ENCODE results near the gene NRG3.

Gene NRG3

GRCh38 chr10:82468453-82468852, 593.5 kb downstream of the NRG3 start:
- DNase-seq (ENCODE audit: low read depth, low spot score) = no peak

DNA sequence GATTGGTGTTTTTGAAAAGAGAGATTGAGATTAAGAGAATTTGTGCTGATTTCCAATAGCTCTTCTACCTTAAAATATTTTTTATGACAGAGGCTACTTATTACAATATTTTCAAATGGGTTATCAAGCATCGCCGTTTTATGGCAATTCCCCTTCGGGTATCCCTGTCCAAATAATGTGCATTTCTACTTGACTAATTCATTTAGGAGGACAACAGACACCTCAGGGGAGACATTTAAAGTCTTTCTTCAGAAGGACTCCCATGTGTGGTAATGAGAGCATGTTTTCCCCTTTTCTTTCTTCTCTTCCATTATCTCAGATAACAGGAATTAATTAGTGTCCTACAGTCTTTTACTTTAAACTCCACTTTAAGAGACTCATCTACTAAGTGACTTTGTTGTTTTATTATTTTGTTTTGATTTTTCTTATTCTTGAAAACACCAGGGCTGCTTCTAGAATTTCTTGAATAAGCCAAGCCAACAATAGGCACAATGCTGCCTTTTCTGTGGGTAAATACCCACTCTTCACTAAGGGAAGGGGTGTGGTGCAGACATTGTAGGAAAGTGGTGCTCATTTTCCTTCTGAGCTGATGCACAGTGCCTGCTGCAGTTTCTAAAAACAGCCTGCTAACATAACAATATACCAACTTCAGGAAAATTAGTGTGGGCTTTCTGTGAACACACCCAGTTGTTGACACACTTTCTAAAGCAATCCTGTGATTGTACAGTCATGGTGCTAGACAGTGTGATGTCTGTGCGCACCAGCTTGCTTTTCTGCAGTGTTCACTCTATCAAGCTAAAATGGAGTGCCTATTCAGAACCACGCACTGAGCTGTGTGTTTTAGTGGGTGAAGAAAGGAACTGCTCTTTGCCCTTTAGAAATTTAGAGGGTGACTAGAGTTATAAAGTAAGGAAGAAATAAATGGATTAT, 597.7 kb downstream of the NRG3 start:
- DNase-seq (ENCODE audit: low read depth, low spot score) = no peak

GRCh38 chr10:82477776-82478175, 602.8 kb downstream of the NRG3 start:
- DNase-seq (ENCODE audit: low read depth, low spot score) = no peak

DNA sequence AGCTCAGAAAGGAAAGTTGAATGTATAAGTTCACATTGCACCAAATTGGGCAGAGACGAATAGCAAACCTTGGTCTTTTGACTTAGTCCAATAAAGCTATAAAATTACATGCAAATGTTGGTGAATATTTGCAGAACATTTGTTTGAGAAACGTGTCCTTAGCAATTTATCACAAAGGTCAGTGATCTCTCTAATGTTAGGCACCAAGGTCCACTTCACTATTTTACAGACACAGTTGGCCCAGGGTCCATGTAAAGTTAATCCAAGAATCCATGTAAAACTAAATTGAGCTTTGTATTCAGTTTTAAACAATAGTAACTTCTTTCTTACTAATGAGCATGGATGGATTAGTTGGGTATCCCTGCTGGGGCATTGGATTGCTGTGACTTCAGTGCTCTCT, 617.7 kb downstream of the NRG3 start:
- DNase-seq (ENCODE audit: low read depth, low spot score) = no peak

GRCh38 chr10:82496114-82496513, 621.1 kb downstream of the NRG3 start:
- DNase-seq (ENCODE audit: low read depth, low spot score) = no peak

DNA sequence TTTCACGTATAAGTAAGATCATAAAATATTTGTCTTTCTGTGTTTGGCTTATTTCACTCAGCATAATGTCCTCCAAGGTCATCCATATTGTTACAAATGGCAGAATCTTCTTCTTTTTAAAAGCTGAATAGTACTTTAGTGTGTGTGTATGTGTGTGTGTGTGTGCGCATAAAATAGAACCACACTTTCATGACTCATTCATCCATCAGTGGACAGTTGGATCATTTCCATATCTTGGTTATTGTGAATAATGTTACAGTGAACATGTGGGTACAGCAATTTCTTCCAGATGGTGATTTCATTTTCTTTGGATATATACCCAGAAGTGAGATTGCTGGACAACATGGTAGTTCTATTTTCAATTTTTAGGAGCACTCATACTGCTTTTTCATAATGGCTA, 622.4 kb downstream of the NRG3 start:
- no peak for DNase-seq (ENCODE audit: low read depth, low spot score)

DNA sequence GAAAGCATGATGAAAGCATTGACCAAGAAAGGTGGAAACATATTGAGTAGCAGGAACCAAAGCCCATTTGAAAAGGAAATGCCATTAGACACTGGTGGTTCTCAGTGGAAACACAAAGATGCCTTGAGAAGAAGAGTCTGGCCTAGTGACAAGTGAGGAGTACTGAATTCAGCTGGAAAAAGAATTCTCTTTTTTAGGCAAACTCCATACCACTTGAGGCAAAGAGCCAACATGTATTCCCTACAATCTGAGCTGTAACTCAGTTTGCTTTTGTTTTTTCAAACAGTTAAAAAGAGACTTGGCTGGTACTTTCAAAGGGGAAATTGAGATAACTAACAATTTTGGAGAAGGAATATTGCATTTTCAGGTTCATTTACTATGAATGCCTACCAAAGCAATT, 624.0 kb downstream of the NRG3 start:
- DNase-seq (ENCODE audit: low read depth, low spot score) = no peak

DNA sequence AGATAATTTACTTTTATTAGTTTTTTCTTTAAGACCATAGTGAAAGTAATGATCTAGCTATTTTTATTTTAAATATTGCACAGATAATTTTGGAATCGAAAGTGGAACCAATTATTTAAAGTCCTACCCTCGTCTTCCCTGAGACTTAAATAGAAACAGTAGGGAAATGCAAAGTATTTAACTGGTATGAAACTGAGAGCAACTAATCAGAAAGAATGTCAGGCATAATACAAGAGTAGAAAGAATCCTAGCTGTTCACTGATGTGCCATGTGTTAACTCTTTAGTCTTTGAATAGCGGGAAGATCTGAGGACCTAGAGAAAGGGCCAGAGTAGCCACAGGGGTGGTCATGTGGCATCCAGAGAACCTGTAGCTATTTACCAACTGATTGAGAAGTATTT, 630.0 kb downstream of the NRG3 start:
- DNase-seq (ENCODE audit: low read depth, low spot score) = no peak

DNA sequence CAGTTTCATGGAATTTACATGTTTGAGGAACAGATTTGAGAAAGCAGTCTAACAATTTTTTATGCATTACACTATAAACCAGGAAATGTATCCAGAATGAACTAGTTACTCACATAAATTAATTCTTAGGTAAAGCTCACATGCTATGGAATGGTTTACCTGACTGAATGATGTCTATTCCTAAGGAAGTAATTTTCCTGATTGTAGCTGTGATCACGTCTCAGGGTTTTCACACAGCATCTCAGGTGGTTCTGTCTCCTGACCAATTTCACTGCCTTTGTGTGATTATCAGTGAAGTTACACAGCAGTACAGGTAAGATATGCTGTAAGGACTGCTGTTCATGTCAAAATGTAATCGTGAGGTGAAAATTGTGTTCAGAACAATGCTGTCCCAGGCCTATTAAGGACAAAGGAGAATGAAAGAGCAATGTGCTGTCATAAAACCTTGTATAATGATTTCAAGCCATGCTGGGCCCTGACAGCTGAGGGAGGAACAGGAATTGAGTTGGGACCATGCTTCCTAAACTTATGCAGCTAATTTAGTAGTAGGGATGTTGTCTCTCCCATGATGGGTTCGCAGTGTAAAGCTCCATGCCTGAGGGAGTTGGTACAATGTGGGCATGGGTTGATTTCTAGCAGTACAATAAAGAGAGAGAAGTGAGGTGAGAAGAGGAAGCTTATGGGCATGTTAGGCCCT, 631.8 kb downstream of the NRG3 start:
- no peak for DNase-seq (ENCODE audit: low read depth, low spot score)

DNA sequence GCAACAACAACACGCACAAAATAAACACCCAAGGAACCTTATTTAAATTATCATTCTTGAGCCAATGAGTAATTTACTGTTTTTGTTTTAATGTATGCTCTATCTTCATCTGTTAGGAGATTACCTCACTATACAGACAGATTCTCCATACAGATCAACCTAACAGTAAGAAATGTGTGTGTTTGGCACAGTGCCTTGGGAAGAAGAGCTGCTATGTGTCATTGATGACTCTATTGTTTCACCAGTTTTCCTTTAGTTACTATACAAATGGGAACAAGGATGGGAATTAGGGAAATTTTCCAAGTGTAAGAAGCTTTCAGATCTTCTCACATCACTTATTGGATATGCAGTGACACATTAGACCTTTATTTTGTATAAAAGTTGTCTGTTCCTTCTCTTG, 640.3 kb downstream of the NRG3 start:
- DNase-seq (ENCODE audit: low read depth, low spot score) = no peak

DNA sequence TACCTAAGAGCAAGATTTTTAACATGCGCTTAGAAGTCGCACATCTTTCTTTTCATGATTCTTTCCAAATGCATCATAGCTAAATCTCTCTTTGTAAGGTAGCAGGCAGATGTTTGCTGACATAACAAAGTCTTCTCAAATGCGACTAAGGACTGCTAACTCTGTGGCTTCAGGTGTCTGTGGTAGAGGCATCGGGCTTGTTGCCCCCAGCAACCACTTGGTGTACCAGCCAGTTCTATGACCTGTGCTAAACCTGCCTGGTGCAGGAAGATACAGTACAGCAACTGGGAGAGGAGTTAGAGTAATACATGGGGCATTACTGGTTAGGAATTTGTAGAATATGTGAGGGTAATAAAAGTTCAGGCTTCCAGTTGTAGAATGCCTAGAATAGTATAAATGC, 654.1 kb downstream of the NRG3 start:
- DNase-seq (ENCODE audit: low read depth, low spot score) = no peak

DNA sequence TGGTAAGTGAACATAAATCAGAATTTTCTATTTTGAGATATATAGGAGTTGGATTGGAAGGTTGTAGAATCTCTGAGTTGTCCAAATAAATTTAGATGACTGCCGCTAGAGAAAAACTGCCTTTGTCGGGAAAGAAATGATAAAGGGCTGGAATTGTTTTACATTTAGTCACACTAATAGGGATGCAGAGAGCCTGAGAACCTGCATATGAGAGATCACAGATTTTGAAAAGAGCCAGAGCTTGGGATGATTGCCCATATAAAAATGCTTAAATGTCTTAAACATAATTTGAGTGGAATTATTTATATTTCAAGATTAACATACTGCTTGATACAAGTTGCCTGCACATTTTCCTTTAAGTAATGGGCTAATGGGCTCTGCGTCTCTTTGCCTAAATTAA, 660.5 kb downstream of the NRG3 start:
- DNase-seq (ENCODE audit: low read depth, low spot score) = no peak

DNA sequence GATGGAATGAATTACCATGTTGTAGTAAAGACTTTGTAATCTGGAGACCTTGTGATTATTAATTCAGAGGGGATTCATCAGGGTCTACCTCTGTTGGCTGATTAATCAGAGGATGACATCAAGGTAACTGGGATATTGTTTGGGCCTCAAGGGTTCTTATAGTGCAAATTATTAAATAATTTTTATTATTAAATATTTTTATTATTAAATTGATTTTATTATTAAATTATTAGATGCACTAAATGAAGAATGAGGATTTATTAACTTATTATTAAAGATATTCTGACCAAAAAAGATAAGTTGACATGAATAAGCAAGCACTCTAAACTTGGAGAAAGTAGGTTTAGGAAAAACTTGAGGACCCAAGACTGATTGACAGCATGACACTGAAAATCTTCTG, 661.7 kb downstream of the NRG3 start:
- no peak for DNase-seq (ENCODE audit: low read depth, low spot score)

DNA sequence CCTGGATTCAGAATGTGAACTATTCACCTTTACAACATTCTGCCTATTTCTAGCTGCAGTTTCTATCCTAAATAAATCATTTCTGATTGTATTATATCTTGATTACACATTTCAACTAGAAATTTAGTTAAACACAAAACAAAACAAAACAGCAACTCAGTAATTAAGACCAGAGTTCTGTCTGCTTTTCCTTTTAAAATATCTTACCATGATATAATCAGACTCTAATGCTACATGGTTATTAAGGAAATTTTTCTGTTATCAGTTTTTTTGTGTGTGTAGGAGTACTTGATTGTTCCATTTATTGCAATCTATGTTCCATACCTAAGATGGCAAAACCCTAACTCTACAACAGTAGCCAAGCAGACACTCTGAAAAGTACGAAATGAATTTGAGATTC, 663.3 kb downstream of the NRG3 start:
- DNase-seq (ENCODE audit: low read depth, low spot score) = no peak

DNA sequence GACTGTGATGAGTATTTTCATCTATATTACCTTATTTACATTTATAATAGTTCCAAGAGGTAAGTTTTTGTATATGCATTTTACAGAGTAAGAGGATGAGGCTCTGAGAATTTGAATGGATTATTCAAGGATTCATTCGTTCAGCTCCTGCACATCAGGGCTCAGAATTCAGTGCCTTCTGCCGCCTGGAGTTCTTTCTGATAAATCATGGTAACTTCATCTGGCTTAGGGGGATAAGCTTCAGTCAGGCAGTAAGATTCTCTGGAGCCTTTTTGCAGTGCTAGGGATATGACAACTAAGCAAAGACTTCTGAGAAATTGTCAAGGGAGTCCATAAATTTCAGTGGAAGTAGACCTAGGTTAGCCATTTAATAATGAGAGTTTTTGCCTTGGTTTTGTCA, 668.6 kb downstream of the NRG3 start:
- no peak for DNase-seq (ENCODE audit: low read depth, low spot score)

DNA sequence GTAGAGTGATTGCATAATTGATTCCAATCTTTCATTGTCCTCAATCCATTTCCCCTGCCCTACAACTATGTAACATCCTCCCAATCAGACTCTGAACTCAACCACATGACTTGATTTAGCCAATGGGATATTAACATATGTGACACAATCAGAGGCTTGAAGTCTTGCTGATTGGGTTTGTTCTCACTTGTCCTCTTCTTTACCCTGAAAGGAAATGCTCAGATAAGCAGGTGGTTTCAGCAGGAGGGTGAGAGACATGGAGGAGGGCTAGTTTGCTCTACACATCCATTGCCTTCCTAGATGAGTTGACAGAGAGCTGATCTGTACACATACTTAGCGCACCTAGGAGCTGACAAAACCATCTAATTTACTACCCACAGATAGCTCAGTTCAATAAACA, 669.4 kb downstream of the NRG3 start:
- no peak for DNase-seq (ENCODE audit: low read depth, low spot score)

DNA sequence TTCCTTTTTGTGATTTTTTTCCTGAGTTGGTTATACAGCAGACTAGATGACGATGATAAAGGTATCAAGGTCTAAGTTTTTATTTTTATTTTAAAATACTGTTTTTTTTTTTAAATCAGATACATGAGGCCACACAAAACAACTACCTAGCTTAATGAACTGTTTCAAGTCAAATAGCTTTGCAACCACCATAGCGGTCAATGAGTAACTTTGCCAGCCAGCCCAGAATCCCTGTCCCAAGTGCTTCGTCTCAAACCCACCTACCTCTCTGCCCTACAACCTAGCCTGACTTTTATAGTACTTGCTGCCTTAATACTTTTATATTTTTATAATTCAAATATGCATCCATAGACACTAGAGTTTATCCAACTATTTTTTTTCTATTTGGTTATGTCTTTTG, 676.5 kb downstream of the NRG3 start:
- no peak for DNase-seq (ENCODE audit: low read depth, low spot score)

DNA sequence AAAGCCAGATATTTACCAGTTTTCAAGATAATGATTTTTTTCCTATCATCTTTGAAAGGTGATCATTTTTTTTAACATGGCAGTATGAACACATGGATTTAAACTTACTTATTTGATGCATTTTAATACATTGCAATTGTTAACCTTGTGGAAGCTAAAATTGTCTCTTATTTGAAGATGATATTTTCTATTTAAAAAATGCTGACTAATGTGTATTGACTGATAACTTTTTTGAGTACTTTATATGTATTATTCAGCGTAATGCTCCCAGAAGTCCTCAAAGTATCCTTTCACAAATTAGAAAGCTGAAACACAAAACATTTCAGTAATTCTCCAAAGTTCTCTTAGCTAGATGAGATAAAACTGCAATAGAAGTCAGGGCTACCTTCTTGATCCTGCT, 677.3 kb downstream of the NRG3 start:
- DNase-seq (ENCODE audit: low read depth, low spot score) = no peak

DNA sequence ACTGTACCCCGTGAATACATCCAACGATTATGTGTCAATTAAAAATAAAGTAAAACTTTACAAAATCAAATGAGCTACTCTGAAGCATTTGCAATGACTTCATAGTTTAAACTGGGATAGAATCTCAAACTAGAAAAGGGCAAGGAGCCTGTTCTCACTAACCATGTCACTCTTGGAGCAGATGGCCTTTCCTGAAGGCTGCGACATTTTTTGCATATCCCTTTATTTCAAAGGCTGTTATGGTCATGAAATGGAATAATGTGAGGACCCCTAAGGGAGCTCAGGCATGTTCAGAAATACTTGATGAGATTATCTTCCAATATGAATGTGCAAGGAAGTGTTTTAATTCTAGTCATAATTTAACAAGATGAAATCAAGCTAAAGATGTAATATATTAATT, 679.4 kb downstream of the NRG3 start:
- DNase-seq (ENCODE audit: low read depth, low spot score) = no peak

GRCh38 chr10:82558014-82558607, 683.1 kb downstream of the NRG3 start:
- DNase-seq (ENCODE audit: low read depth, low spot score) = no peak

DNA sequence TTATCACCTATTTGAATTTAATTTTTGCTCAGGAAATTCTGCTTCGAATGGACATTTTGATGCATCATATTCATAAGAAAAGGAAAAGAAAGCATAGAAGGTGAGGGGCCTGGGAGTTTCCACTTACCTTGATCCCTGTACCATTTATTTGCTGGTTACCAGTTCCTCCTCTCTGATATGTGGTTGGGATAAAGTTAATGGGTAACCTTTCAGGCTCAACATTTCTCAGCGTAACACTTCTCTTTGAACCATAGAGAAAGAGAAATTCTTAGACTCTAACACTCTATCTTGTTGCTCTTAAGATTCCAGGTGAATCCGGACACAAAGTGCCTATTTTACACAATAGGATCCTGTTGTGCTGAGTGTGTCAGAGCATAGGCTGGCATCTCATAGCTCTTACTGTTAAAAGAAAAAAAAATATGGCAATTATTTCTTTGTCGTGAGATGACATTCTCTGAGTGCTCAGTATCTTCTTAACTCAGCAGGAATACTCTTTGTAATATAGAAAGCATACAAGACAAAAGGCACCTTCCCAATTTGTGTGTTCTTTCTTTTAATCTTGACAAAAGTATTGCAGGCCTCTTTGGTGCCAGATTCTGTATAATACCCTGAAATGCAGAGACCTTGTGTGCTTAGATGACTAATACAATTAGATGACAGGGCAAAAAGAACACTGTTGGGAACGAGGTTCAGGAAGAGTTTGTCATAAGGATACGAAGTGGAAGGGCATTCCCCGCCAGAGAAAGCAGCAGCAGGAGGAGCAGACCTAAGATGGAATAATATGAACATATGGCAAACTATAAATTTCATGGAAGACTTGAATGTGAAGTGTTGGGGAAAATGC, 689.6 kb downstream of the NRG3 start:
- no peak for DNase-seq (ENCODE audit: low read depth, low spot score)

GRCh38 chr10:82565197-82565575, 690.2 kb downstream of the NRG3 start:
- no peak for DNase-seq (ENCODE audit: low read depth, low spot score)

Data from smooth muscle cell of the brain vasculature (primary cell).